ENCODE data around the gene PYM1.

The PYM1 gene

GRCh38 chr12:55946553-55946952 lies 18.9 kb upstream of the PYM1 start:
- Histone ChIP-seq H3K27me3 (replicated peaks) (no peaks in the 10 kb centered on the region), H3K36me3 (replicated peaks) (peaks cover 30% of the 10 kb centered on the region), H3K27ac (no peak overlapping the region), H3K4me3 (ENCODE audit: low read depth, low read length) (no peak overlapping the region)
- in situ Hi-C loops (cut with HindIII; ENCODE audit: low pct_ligation_motif_present, low sequenced_read_pairs): no loop called here
- TF ChIP-seq, protein P1, sequence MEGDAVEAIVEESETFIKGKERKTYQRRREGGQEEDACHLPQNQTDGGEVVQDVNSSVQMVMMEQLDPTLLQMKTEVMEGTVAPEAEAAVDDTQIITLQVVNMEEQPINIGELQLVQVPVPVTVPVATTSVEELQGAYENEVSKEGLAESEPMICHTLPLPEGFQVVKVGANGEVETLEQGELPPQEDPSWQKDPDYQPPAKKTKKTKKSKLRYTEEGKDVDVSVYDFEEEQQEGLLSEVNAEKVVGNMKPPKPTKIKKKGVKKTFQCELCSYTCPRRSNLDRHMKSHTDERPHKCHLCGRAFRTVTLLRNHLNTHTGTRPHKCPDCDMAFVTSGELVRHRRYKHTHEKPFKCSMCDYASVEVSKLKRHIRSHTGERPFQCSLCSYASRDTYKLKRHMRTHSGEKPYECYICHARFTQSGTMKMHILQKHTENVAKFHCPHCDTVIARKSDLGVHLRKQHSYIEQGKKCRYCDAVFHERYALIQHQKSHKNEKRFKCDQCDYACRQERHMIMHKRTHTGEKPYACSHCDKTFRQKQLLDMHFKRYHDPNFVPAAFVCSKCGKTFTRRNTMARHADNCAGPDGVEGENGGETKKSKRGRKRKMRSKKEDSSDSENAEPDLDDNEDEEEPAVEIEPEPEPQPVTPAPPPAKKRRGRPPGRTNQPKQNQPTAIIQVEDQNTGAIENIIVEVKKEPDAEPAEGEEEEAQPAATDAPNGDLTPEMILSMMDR (IDR thresholded peaks at IDR 0.05; ENCODE audit: low read depth, low read length, missing control alignments): no peak
- DNase-seq: no peak

GRCh38 chr12:55942577-55943136 lies 15.0 kb upstream of the PYM1 start:
- Histone ChIP-seq H3K36me3 (replicated peaks) (peaks cover 26% of the 10 kb centered on the region), H3K4me3 (ENCODE audit: low read depth, low read length) (no peak overlapping the region), H3K27me3 (replicated peaks) (no peaks in the 10 kb centered on the region), H3K27ac (no peak overlapping the region)
- DNase-seq: no peak
- in situ Hi-C loops (cut with HindIII; ENCODE audit: low pct_ligation_motif_present, low sequenced_read_pairs): no loop called here
- TF ChIP-seq, protein P1 (IDR thresholded peaks at IDR 0.05; ENCODE audit: low read depth, low read length, missing control alignments): no peak

DNA sequence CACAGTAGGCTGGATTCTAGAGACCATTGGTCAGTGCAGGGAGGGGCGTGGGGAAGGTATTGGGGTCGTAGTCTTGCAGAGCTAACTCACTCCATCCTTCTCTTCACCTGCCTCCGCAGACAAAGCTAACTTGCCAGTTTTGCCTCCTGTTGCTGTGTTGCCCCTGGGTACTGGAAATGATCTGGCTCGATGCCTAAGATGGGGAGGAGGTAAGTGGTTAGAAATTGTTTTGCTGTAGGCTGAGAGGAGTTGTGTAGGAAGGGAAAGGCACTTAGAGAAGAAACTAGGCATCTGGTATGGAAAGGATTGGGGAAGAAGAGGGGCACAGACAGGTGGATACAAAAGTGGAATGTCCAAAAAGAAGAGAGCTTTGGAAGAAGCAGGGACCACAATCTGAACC lies 14.4 kb upstream of the PYM1 start:
- TF ChIP-seq, protein P1 (IDR thresholded peaks at IDR 0.05; ENCODE audit: low read depth, low read length, missing control alignments): no peak
- no peak overlapping the region for H3K4me3 ChIP-seq (ENCODE audit: low read depth, low read length)
- no peaks in the 10 kb centered on the region for H3K27me3 ChIP-seq (replicated peaks)
- peaks cover 26% of the 10 kb centered on the region for H3K36me3 ChIP-seq (replicated peaks)
- H3K27ac ChIP-seq: no peak overlapping the region
- in situ Hi-C loops (cut with HindIII; ENCODE audit: low pct_ligation_motif_present, low sequenced_read_pairs): no loop called here
- no peak for DNase-seq

DNA sequence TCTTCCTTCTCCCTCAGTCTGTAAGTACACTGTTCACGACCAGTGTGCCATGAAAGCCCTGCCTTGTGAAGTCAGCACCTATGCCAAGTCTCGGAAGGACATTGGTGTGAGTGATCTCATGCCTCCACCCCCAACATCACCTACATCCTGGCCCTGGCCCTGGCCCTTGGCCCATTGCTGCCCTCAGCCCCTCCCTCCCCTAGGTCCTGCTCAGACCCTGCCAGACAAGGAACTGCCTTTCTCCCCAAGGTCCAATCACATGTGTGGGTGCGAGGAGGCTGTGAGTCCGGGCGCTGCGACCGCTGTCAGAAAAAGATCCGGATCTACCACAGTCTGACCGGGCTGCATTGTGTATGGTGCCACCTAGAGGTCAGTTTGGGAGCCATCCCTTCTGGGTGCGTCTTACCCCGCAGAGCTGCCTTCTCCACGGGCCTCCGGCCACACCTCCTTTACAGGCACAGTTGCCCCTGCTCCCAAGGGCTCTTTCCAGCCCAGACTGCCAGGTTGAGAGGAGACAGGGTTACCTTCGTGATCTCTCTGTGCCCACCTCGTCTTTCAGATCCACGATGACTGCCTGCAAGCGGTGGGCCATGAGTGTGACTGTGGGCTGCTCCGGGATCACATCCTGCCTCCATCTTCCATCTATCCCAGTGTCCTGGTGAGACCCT lies 12.5 kb upstream of the PYM1 start:
- TF ChIP-seq, protein P1 (IDR thresholded peaks at IDR 0.05; ENCODE audit: low read depth, low read length, missing control alignments): peak; percentile 97
- Histone ChIP-seq H3K36me3 (replicated peaks) (peaks cover 19% of the 10 kb centered on the region), H3K4me3 (ENCODE audit: low read depth, low read length) (no peak overlapping the region), H3K27me3 (replicated peaks) (no peaks in the 10 kb centered on the region), H3K27ac (no peak overlapping the region)
- in situ Hi-C loops (cut with HindIII; ENCODE audit: low pct_ligation_motif_present, low sequenced_read_pairs): no loop called here
- peak; percentile 83 for DNase-seq

- Histone ChIP-seq H3K36me3 (replicated peaks) (peaks cover 13% of the 10 kb centered on the region), H3K27me3 (replicated peaks) (no peaks in the 10 kb centered on the region), H3K27ac (no peak overlapping the region), H3K4me3 (ENCODE audit: low read depth, low read length) (no peak overlapping the region)
- in situ Hi-C loops (cut with HindIII; ENCODE audit: low pct_ligation_motif_present, low sequenced_read_pairs): no loop called here
- DNase-seq: no peak
- TF ChIP-seq, protein P1 (IDR thresholded peaks at IDR 0.05; ENCODE audit: low read depth, low read length, missing control alignments): no peak
Observed at GRCh38 chr12:55938826-55939501, 11.3 kb upstream of the PYM1 start.

Data from brain microvascular endothelial cell (primary cell).